H9 (cell line): Measurements from ENCODE around the gene CAMK2B. TPM values are rescaled to one million over a fixed set of nuclear protein-coding genes. Genes with fewer than 3 reads are reported as not detected.

Source experiments
- DNase-seq: peaks from one replicate; pipeline ENCODE4 v3.0.0-alpha.2; 2017
- H2AFZ ChIP-seq: one replicate; pipeline ENCODE4 v1.6.1; 2013; ENCODE audit warnings: mild to moderate bottlenecking, low read length, control low read depth, moderate library complexity
- H2AK5ac ChIP-seq: 2 replicates; pipeline ENCODE4 v1.6.1; 2013; ENCODE audit warnings: low read length, control low read depth, mixed read lengths; ENCODE audit not compliant: insufficient read length
- H2BK120ac ChIP-seq: one replicate; pipeline ENCODE4 v1.6.1; 2013; ENCODE audit warnings: low read depth, mild to moderate bottlenecking, low read length, control low read depth, inconsistent platforms; ENCODE audit not compliant: poor library complexity, severe bottlenecking
- H2BK12ac ChIP-seq: 2 replicates; pipeline ENCODE4 v1.6.1; 2013; ENCODE audit warnings: low read length, control low read depth, mixed read lengths, low read depth; ENCODE audit not compliant: insufficient read length
- H2BK15ac ChIP-seq: 2 replicates; pipeline ENCODE4 v1.6.1; 2013; ENCODE audit warnings: low read depth, low read length, control low read depth
- H2BK20ac ChIP-seq: one replicate; pipeline ENCODE4 v1.6.1; 2013; ENCODE audit warnings: low read depth, mild to moderate bottlenecking, low read length, control low read depth, inconsistent platforms; ENCODE audit not compliant: poor library complexity, severe bottlenecking
- H2BK5ac ChIP-seq: 2 replicates; pipeline ENCODE4 v1.6.1; 2013; ENCODE audit warnings: low read length, control low read depth, mixed read lengths; ENCODE audit not compliant: insufficient read length
- H3K14ac ChIP-seq: 2 replicates; pipeline ENCODE4 v1.6.1; 2013; ENCODE audit warnings: low read length, control low read depth; ENCODE audit not compliant: insufficient read depth
- H3K18ac ChIP-seq: 2 replicates; pipeline ENCODE4 v1.6.1; 2013; ENCODE audit warnings: low read depth, mild to moderate bottlenecking, mixed read lengths, low read length, control low read depth; ENCODE audit not compliant: insufficient read length
- H3K23ac ChIP-seq: 2 replicates; pipeline ENCODE4 v1.6.1; 2013; ENCODE audit warnings: low read length, control low read depth, mixed read lengths, low read depth; ENCODE audit not compliant: insufficient read length
- H3K23me2 ChIP-seq: 2 replicates; pipeline ENCODE4 v1.6.1; 2013; ENCODE audit warnings: low read depth, mild to moderate bottlenecking, mixed read lengths, low read length, control low read depth; ENCODE audit not compliant: insufficient read length, poor library complexity, severe bottlenecking
- H3K27ac ChIP-seq: 2 replicates; pipeline ENCODE4 v1.5.1; 2013; ENCODE audit warnings: low read length, control low read depth, mixed read lengths, low read depth; ENCODE audit not compliant: insufficient read length
- H3K27me3 ChIP-seq: 2 replicates; pipeline ENCODE4 v1.6.1; 2013; ENCODE audit warnings: low read length, control low read depth, inconsistent platforms; ENCODE audit not compliant: insufficient read depth
- H3K4ac ChIP-seq: 2 replicates; pipeline ENCODE4 v1.6.1; 2013; ENCODE audit warnings: low read depth, mild to moderate bottlenecking, control low read depth, inconsistent platforms, low read length, moderate library complexity
- H3K4me1 ChIP-seq: 2 replicates; pipeline ENCODE4 v1.6.1; 2013; ENCODE audit warnings: low read length, control low read depth, inconsistent platforms; ENCODE audit not compliant: insufficient read depth
- H3K4me2 ChIP-seq: 2 replicates; pipeline ENCODE4 v1.6.1; 2013; ENCODE audit warnings: low read length, control low read depth, mixed read lengths; ENCODE audit not compliant: insufficient read length, insufficient read depth
- H3K56ac ChIP-seq: 2 replicates; pipeline ENCODE4 v1.6.1; 2013; ENCODE audit warnings: low read depth, mild to moderate bottlenecking, mixed read lengths, low read length, control low read depth; ENCODE audit not compliant: insufficient read length
- H3K79me1 ChIP-seq: 2 replicates; pipeline ENCODE4 v1.6.1; 2013; ENCODE audit warnings: low read depth, mild to moderate bottlenecking, moderate library complexity, low read length, control low read depth, inconsistent platforms; ENCODE audit not compliant: insufficient read depth, poor library complexity, severe bottlenecking
- H3K79me2 ChIP-seq: 2 replicates; pipeline ENCODE4 v1.6.1; 2013; ENCODE audit warnings: low read length, control low read depth, inconsistent platforms; ENCODE audit not compliant: insufficient read depth
- H3K9ac ChIP-seq: 2 replicates; pipeline ENCODE4 v1.6.1; 2013; ENCODE audit warnings: low read length, control low read depth, mixed read lengths; ENCODE audit not compliant: insufficient read length; ENCODE audit errors: extremely low read depth
- H3K9me3 ChIP-seq: one replicate; pipeline ENCODE4 v1.6.1; 2013; ENCODE audit warnings: low read depth, low read length, inconsistent platforms; ENCODE audit not compliant: control insufficient read depth
- H3T11ph ChIP-seq: one replicate; pipeline ENCODE4 v1.6.1; 2013; ENCODE audit warnings: mild to moderate bottlenecking, low read length, control low read depth, inconsistent platforms
- H4K20me1 ChIP-seq: one replicate; pipeline ENCODE4 v1.6.1; 2013; ENCODE audit not compliant: control insufficient read depth, insufficient read length, insufficient read depth
- H4K5ac ChIP-seq: 2 replicates; pipeline ENCODE4 v1.6.1; 2013; ENCODE audit warnings: low read depth, mild to moderate bottlenecking, mixed read lengths, low read length, control low read depth; ENCODE audit not compliant: insufficient read length
- H4K8ac ChIP-seq: replicated peaks from 2 replicates; pipeline ENCODE4 v1.6.1; 2013; ENCODE audit warnings: low read length, control low read depth, mixed read lengths, low read depth; ENCODE audit not compliant: insufficient read length
- H4K91ac ChIP-seq: 2 replicates; pipeline ENCODE4 v1.6.1; 2013; ENCODE audit warnings: low read depth, mild to moderate bottlenecking, moderate library complexity, mixed read lengths, low read length, control low read depth; ENCODE audit not compliant: insufficient read length
- H3K27ac Mint-ChIP-seq, 3 experiments: 2 replicates in 2 of 3; 3 replicates in 1 of 3; pipeline ENCODE4 v1.8.0; 2020 to 2021; ENCODE audit warnings: mixed read lengths in 3 of 3, mild to moderate bottlenecking in 1 of 3, moderate library complexity in 1 of 3
- H3K27me3 Mint-ChIP-seq: 2 replicates; pipeline ENCODE4 v1.8.0; 2021; ENCODE audit warnings: low read depth, mild to moderate bottlenecking, moderate library complexity, mixed read lengths
- H3K36me3 Mint-ChIP-seq, 3 experiments: 2 replicates in 2 of 3; 3 replicates in 1 of 3; pipeline ENCODE4 v1.8.0; 2020 to 2021; ENCODE audit warnings: low read depth in 3 of 3, mixed read lengths in 3 of 3; ENCODE audit not compliant: insufficient read depth in 1 of 3
- H3K4me1 Mint-ChIP-seq, 2 experiments: 2 replicates each; pipeline ENCODE4 v1.8.0; 2020; ENCODE audit warnings: mixed read lengths in 2 of 2
- H3K4me3 Mint-ChIP-seq, 2 experiments: 2 replicates in 1 of 2; 3 replicates in 1 of 2; pipeline ENCODE4 v1.8.0; 2020 to 2021; ENCODE audit warnings: mild to moderate bottlenecking in 2 of 2, mixed read lengths in 2 of 2, moderate library complexity in 1 of 2
- H3K9me3 Mint-ChIP-seq, 2 experiments: 2 replicates in 1 of 2; 3 replicates in 1 of 2; pipeline ENCODE4 v1.8.0; 2020; ENCODE audit warnings: mild to moderate bottlenecking in 2 of 2, mixed read lengths in 2 of 2, moderate library complexity in 1 of 2
- CTCF ChIP-seq: fragments of 200-600 bp; sonication (generic); conservative IDR thresholded peaks from 3 replicates; pipeline ENCODE4 v1.8.0; 2021; ENCODE audit warnings: antibody characterized with exemption, mild to moderate bottlenecking
- WGBS: extraction: QIAGEN DNeasy Blood & Tissue Kit; methylation state at CpG from one replicate; pipeline ENCODE4 v1.1.7; 2013; ENCODE audit warnings: missing lambda C conversion rate, low lambda C conversion rate, mixed read lengths; ENCODE audit not compliant: insufficient read length; ENCODE audit errors: extremely low coverage; 5-methylcytosine and 5-hydroxymethylcytosine counted together
- total RNA-seq: library from RNA; stranded (reverse); gene quantifications from 2 replicates; pipeline ENCODE4 v1.2.1, GENCODE V29; 2021

Gene CAMK2B
- total RNA-seq, 1 experiment from 2014 or later, result 0.17 TPM

- no CpG with 5 or more reads among the region's 6 CpGs for WGBS
- Mint-ChIP-seq H3K27me3 (no peaks in the 10 kb centered on the region), H3K4me1 (peaks cover 16 to 33% of the 10 kb centered on the region in 2 experiments), H3K4me3 (peak overlapping the region in 1 of 2 experiments; percentile 21; a peak in 1 of 5 replicates), H3K27ac (peak overlapping the region in 1 of 3 experiments; percentile 13; a peak in 1 of 7 replicates), H3K36me3 (peaks cover 29 to 54% (median 52%) of the 10 kb centered on the region in 3 experiments), H3K9me3 (no peaks in the 10 kb centered on the region)
- Histone ChIP-seq H3K9me3 (no peaks in the 10 kb centered on the region), H3K56ac (no peak overlapping the region), H4K91ac (no peak overlapping the region), H4K5ac (no peak overlapping the region), H3K14ac (no peak overlapping the region), H2AK5ac (no peak overlapping the region), H3K79me1 (no peaks in the 10 kb centered on the region), H3T11ph (no peak overlapping the region), H3K23me2 (no peaks in the 10 kb centered on the region), H2BK12ac (no peak overlapping the region), H4K20me1 (no peaks in the 10 kb centered on the region), H2BK5ac (no peak overlapping the region), H3K4me2 (no peak overlapping the region), H4K8ac (no peak overlapping the region), H3K79me2 (no peaks in the 10 kb centered on the region), H3K4ac (no peak overlapping the region), H2BK15ac (no peak overlapping the region), H3K18ac (no peak overlapping the region), H2BK120ac (no peak overlapping the region), H2AFZ (no peak overlapping the region), H3K4me1 (no peaks in the 10 kb centered on the region), H3K27ac (no peak overlapping the region), H3K27me3 (no peaks in the 10 kb centered on the region), H3K23ac (no peak overlapping the region), H2BK20ac (no peak overlapping the region), H3K9ac (no peak overlapping the region)
- DNase-seq, result no peak
- no peak for TF ChIP-seq CTCF
Observed at GRCh38 chr7:44212018-44212417, 113.4 kb downstream of the CAMK2B start.
